HepG2 (cell line): ENCODE results near the gene CD68. TPM values are rescaled to one million over a fixed set of nuclear protein-coding genes. Genes with fewer than 3 reads are reported as not detected.

Source experiments
- EHMT2 ChIP-seq: fragments of 200-600 bp; sonication (generic); IDR thresholded peaks from 2 replicates; pipeline ENCODE4 v1.7.0; 2017; ENCODE audit warnings: antibody characterized with exemption, low read depth, low read length, borderline replicate concordance
- GATAD2A ChIP-seq: IDR thresholded peaks from 2 replicates; pipeline ENCODE4 v1.6.1; 2016
- HMG20A ChIP-seq: IDR thresholded peaks from 2 replicates; pipeline ENCODE4 v1.6.1; 2016; ENCODE audit warnings: borderline replicate concordance
- MATR3 ChIP-seq: sonication (generic); formaldehyde crosslinking; IDR thresholded peaks from 2 replicates; pipeline ENCODE4 v1.4.0; 2020; ENCODE audit warnings: missing genetic modification reagents
- NFIC ChIP-seq: IDR thresholded peaks from 2 replicates; pipeline ENCODE4 v1.6.1; 2012; ENCODE audit warnings: mild to moderate bottlenecking, low read length, inconsistent platforms
- NFRKB ChIP-seq: fragments of 450-650 bp; IDR thresholded peaks from 2 replicates; pipeline ENCODE4 v1.6.1; 2017
- NPAS2 ChIP-seq: sonication (generic); formaldehyde crosslinking; IDR thresholded peaks from 2 replicates; pipeline ENCODE4 v1.8.0; 2022; ENCODE audit warnings: mild to moderate bottlenecking, missing genetic modification reagents, borderline replicate concordance
- NR2F6 ChIP-seq, 2 experiments: IDR thresholded peaks; 2 replicates each; pipeline ENCODE4 v1.6.1; 2016; ENCODE audit warnings: antibody characterized with exemption in 1 of 2, mild to moderate bottlenecking in 1 of 2
- SMARCE1 ChIP-seq: fragments of 450-650 bp; IDR thresholded peaks from 2 replicates; pipeline ENCODE4 v1.6.1; 2017; ENCODE audit warnings: borderline replicate concordance
- SMYD3 ChIP-seq: sonication (generic); formaldehyde crosslinking; IDR thresholded peaks from 2 replicates; pipeline ENCODE4 v1.8.1; 2023; ENCODE audit warnings: mild to moderate bottlenecking, missing genetic modification reagents
- SRF ChIP-seq: IDR thresholded peaks from 2 replicates; pipeline ENCODE4 v1.6.1; 2011; ENCODE audit warnings: mild to moderate bottlenecking, low read depth, low read length, moderate library complexity
- TGIF2 ChIP-seq: IDR thresholded peaks from 2 replicates; pipeline ENCODE4 v1.6.1; 2016; ENCODE audit warnings: control low read depth, missing compliant biosample characterization
- ZNF234 ChIP-seq: sonication (generic); formaldehyde crosslinking; conservative IDR thresholded peaks from 2 replicates; pipeline ENCODE4 v1.5.1; 2020; ENCODE audit warnings: mild to moderate bottlenecking, missing genetic modification reagents
- ZNF253 ChIP-seq: sonication (generic); formaldehyde crosslinking; IDR thresholded peaks from 2 replicates; pipeline ENCODE4 v1.8.0; 2022; ENCODE audit warnings: mild to moderate bottlenecking, missing genetic modification reagents, borderline replicate concordance
- ZNF326 ChIP-seq: sonication (generic); formaldehyde crosslinking; IDR thresholded peaks from 2 replicates; pipeline ENCODE4 v1.4.0; 2020; ENCODE audit warnings: missing genetic modification reagents, borderline replicate concordance
- ZNF331 ChIP-seq: sonication (generic); formaldehyde crosslinking; IDR thresholded peaks from 2 replicates; pipeline ENCODE4 v1.4.0; 2020; ENCODE audit warnings: missing genetic modification reagents
- ZSCAN20 ChIP-seq: sonication (generic); formaldehyde crosslinking; IDR thresholded peaks from 2 replicates; pipeline ENCODE4 v1.4.0; 2020; ENCODE audit warnings: missing genetic modification reagents, mild to moderate bottlenecking, borderline replicate concordance
- polyA plus RNA-seq, 8 experiments: library from polyadenylated mRNA; depleted of rRNA in 3 of 8; stranded (reverse) in 7 of 8; unstranded in 1 of 8; fragments of >200 nt; fragmentation: Illumina TruSeq in 4 of 8; extraction: Trizol in 4 of 8; gene quantifications; 2 replicates each; pipeline versions ENCODE4 v1.2.1 to v1.2.3, GENCODE V29; 2011 to 2016; ENCODE audit warnings: low read depth in 4 of 8, missing spikeins in 1 of 8, mixed read lengths in 1 of 8; ENCODE audit not compliant: insufficient read depth in 1 of 8
- total RNA-seq, 5 experiments: library from RNA; depleted of rRNA; stranded (reverse); fragments of >200 nt; fragmentation: Illumina TruSeq; extraction: Trizol; gene quantifications; 2 replicates each; pipeline ENCODE4 v1.2.3, GENCODE V29; 2016; ENCODE audit warnings: low read depth in 1 of 5
- TF ChIP-seq, protein P1 (sequence below): sonication (generic); formaldehyde crosslinking; IDR thresholded peaks from 2 replicates; pipeline ENCODE4 v1.5.0; 2020; ENCODE audit warnings: mild to moderate bottlenecking, missing genetic modification reagents, moderate library complexity
- TF ChIP-seq, protein P2 (sequence below): sonication (generic); formaldehyde crosslinking; IDR thresholded peaks from 2 replicates; pipeline ENCODE4 v1.5.0; 2020; ENCODE audit warnings: mild to moderate bottlenecking, low read depth, missing genetic modification reagents, borderline replicate concordance
- TF ChIP-seq, protein P3 (sequence below): IDR thresholded peaks from 2 replicates; pipeline ENCODE4 v1.6.1; 2016; ENCODE audit warnings: missing genetic modification reagents, missing compliant biosample characterization
- TF ChIP-seq, protein P4 (sequence below), 2 experiments: fragments of 450-650 bp in 1 of 2; sonication (generic) in 1 of 2; formaldehyde crosslinking; IDR thresholded peaks; 2 replicates each; pipeline versions ENCODE4 v1.5.0 to v1.8.0; 2020 to 2022; ENCODE audit warnings: mild to moderate bottlenecking in 1 of 2, missing genetic modification reagents in 1 of 2
- TF ChIP-seq, protein P5 (sequence below): IDR thresholded peaks from 2 replicates; pipeline ENCODE4 v1.4.0; 2020; ENCODE audit warnings: mild to moderate bottlenecking, missing genetic modification reagents
- TF ChIP-seq, protein P6 (sequence below): sonication (generic); formaldehyde crosslinking; IDR thresholded peaks from 2 replicates; pipeline ENCODE4 v1.4.0; 2020; ENCODE audit warnings: missing genetic modification reagents, borderline replicate concordance

Gene CD68
- total and polyA plus RNA-seq, 2 of the 13 experiments (the other 11 are each of a cell fraction or from before 2014, with no cell fraction given): 10.3 to 104 TPM

DNA sequence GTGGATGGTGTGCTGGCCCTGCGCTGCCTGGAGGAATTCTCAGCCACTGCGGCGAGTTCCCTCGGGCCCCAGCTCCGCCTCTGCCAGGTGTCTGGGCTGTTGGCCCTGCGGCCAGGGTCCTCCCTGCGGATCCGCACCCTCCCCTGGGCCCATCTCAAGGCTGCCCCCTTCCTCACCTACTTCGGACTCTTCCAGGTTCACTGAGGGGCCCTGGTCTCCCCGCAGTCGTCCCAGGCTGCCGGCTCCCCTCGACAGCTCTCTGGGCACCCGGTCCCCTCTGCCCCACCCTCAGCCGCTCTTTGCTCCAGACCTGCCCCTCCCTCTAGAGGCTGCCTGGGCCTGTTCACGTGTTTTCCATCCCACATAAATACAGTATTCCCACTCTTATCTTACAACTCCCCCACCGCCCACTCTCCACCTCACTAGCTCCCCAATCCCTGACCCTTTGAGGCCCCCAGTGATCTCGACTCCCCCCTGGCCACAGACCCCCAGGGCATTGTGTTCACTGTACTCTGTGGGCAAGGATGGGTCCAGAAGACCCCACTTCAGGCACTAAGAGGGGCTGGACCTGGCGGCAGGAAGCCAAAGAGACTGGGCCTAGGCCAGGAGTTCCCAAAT is 22.2 kb upstream of the CD68 start (continued):
- TF ChIP-seq, protein P1, sequence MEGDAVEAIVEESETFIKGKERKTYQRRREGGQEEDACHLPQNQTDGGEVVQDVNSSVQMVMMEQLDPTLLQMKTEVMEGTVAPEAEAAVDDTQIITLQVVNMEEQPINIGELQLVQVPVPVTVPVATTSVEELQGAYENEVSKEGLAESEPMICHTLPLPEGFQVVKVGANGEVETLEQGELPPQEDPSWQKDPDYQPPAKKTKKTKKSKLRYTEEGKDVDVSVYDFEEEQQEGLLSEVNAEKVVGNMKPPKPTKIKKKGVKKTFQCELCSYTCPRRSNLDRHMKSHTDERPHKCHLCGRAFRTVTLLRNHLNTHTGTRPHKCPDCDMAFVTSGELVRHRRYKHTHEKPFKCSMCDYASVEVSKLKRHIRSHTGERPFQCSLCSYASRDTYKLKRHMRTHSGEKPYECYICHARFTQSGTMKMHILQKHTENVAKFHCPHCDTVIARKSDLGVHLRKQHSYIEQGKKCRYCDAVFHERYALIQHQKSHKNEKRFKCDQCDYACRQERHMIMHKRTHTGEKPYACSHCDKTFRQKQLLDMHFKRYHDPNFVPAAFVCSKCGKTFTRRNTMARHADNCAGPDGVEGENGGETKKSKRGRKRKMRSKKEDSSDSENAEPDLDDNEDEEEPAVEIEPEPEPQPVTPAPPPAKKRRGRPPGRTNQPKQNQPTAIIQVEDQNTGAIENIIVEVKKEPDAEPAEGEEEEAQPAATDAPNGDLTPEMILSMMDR (CRISPR knock-in tag): peak; percentile 56
- TF ChIP-seq MATR3 (CRISPR knock-in tag) (no peak), ZNF331 (CRISPR knock-in tag) (0 out of 2 replicates have a peak, but pooled peaks have one; percentile 24), TGIF2 (CRISPR knock-in tag) (no peak), GATAD2A (peak; percentile 62; the same call in 1 of the 2 replicates), SMARCE1 (no peak), NFIC (no peak), NPAS2 (CRISPR knock-in tag) (no peak), ZSCAN20 (CRISPR knock-in tag) (no peak), EHMT2 (no peak), SRF (no peak), HMG20A (CRISPR knock-in tag) (no peak), NFRKB (no peak), ZNF253 (no peak), NR2F6 (IDR thresholded peaks at IDR 0.05) (no peak), NR2F6 (CRISPR knock-in tag; IDR thresholded peaks at IDR 0.05) (no peak), SMYD3 (CRISPR knock-in tag) (no peak), ZNF234 (CRISPR knock-in tag) (no peak), ZNF326 (CRISPR knock-in tag) (no peak)
- TF ChIP-seq, protein P2, sequence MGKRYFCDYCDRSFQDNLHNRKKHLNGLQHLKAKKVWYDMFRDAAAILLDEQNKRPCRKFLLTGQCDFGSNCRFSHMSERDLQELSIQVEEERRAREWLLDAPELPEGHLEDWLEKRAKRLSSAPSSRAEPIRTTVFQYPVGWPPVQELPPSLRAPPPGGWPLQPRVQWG (CRISPR knock-in tag): no peak
- TF ChIP-seq, protein P3, sequence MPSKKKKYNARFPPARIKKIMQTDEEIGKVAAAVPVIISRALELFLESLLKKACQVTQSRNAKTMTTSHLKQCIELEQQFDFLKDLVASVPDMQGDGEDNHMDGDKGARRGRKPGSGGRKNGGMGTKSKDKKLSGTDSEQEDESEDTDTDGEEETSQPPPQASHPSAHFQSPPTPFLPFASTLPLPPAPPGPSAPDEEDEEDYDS (CRISPR knock-in tag): 0 out of 2 replicates have a peak, but pooled peaks have one; percentile 31
- TF ChIP-seq, protein P4, sequence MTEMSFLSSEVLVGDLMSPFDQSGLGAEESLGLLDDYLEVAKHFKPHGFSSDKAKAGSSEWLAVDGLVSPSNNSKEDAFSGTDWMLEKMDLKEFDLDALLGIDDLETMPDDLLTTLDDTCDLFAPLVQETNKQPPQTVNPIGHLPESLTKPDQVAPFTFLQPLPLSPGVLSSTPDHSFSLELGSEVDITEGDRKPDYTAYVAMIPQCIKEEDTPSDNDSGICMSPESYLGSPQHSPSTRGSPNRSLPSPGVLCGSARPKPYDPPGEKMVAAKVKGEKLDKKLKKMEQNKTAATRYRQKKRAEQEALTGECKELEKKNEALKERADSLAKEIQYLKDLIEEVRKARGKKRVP (CRISPR knock-in tag; IDR thresholded peaks at IDR 0.05): no peak
- TF ChIP-seq, protein P5, sequence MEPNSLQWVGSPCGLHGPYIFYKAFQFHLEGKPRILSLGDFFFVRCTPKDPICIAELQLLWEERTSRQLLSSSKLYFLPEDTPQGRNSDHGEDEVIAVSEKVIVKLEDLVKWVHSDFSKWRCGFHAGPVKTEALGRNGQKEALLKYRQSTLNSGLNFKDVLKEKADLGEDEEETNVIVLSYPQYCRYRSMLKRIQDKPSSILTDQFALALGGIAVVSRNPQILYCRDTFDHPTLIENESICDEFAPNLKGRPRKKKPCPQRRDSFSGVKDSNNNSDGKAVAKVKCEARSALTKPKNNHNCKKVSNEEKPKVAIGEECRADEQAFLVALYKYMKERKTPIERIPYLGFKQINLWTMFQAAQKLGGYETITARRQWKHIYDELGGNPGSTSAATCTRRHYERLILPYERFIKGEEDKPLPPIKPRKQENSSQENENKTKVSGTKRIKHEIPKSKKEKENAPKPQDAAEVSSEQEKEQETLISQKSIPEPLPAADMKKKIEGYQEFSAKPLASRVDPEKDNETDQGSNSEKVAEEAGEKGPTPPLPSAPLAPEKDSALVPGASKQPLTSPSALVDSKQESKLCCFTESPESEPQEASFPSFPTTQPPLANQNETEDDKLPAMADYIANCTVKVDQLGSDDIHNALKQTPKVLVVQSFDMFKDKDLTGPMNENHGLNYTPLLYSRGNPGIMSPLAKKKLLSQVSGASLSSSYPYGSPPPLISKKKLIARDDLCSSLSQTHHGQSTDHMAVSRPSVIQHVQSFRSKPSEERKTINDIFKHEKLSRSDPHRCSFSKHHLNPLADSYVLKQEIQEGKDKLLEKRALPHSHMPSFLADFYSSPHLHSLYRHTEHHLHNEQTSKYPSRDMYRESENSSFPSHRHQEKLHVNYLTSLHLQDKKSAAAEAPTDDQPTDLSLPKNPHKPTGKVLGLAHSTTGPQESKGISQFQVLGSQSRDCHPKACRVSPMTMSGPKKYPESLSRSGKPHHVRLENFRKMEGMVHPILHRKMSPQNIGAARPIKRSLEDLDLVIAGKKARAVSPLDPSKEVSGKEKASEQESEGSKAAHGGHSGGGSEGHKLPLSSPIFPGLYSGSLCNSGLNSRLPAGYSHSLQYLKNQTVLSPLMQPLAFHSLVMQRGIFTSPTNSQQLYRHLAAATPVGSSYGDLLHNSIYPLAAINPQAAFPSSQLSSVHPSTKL (CRISPR knock-in tag): peak; percentile 47; the same call in 1 of the 2 replicates
- TF ChIP-seq, protein P6, sequence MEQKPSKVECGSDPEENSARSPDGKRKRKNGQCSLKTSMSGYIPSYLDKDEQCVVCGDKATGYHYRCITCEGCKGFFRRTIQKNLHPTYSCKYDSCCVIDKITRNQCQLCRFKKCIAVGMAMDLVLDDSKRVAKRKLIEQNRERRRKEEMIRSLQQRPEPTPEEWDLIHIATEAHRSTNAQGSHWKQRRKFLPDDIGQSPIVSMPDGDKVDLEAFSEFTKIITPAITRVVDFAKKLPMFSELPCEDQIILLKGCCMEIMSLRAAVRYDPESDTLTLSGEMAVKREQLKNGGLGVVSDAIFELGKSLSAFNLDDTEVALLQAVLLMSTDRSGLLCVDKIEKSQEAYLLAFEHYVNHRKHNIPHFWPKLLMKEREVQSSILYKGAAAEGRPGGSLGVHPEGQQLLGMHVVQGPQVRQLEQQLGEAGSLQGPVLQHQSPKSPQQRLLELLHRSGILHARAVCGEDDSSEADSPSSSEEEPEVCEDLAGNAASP (CRISPR knock-in tag): no peak
